Measurements from ENCODE around the gene STARD13. TPM values are rescaled to one million over a fixed set of nuclear protein-coding genes. Genes with fewer than 3 reads are reported as not detected.
A peak's percentile ranks its signal among the peaks of the same experiment; 100 is the strongest.

Gene STARD13
- total RNA-seq, 1 donor: 11.0 TPM

GRCh38 chr13:33326246-33326645 is 40.7 kb upstream of the STARD13 start:
- TF ChIP-seq, protein P1, sequence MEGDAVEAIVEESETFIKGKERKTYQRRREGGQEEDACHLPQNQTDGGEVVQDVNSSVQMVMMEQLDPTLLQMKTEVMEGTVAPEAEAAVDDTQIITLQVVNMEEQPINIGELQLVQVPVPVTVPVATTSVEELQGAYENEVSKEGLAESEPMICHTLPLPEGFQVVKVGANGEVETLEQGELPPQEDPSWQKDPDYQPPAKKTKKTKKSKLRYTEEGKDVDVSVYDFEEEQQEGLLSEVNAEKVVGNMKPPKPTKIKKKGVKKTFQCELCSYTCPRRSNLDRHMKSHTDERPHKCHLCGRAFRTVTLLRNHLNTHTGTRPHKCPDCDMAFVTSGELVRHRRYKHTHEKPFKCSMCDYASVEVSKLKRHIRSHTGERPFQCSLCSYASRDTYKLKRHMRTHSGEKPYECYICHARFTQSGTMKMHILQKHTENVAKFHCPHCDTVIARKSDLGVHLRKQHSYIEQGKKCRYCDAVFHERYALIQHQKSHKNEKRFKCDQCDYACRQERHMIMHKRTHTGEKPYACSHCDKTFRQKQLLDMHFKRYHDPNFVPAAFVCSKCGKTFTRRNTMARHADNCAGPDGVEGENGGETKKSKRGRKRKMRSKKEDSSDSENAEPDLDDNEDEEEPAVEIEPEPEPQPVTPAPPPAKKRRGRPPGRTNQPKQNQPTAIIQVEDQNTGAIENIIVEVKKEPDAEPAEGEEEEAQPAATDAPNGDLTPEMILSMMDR (IDR thresholded peaks at IDR 0.05; ENCODE audit: insufficient read depth, low read length): no peak

GRCh38 chr13:33323801-33324510 is 38.4 kb upstream of the STARD13 start:
- no peak overlapping the region for H3K4me3 ChIP-seq (ENCODE audit: low read depth, low read length)
- peak; percentile 79 for DNase-seq (ENCODE audit: low read depth)
- TF ChIP-seq, protein P1 (IDR thresholded peaks at IDR 0.05; ENCODE audit: insufficient read depth, low read length): no peak

More at GRCh38 chr13:33326246-33326645, 40.7 kb upstream of the STARD13 start:
- DNase-seq (ENCODE audit: low read depth): no peak
- no peak overlapping the region for H3K4me3 ChIP-seq (ENCODE audit: low read depth, low read length)

DNA sequence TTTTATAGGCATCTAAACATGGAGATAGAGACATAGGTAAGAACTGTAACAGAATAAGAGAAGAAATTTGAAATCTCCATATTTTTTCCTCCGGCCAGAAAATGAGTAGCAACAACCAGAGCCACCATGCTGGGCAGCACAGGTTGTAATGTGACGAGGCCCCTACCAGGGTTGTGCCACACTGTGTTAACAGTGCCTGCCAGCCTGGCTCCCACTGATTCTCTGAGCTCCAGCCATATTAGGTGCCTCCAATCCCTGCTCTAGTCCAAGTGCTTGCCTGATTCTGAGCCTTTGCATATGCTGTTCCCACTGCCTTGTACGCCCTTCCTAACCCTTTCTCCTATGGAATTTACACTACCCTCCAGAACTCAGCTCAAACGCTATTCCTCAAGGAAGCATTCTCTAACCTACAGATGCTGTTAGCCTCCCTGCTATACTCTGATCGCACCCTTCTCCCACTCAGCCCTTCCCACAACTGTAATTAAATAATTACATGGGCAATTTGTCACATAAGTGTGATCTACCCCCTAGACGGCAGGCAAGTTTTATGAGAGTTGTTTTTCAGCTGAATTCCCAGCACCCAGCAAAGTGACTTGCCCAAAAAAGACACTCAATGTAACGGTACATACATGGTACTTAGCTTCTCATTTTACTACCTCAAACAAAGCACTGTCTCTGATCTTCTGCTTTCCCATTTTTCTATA is 37.6 kb upstream of the STARD13 start:
- TF ChIP-seq, protein P1 (IDR thresholded peaks at IDR 0.05; ENCODE audit: insufficient read depth, low read length): no peak
- H3K4me3 ChIP-seq (ENCODE audit: low read depth, low read length): no peak overlapping the region

GRCh38 chr13:33322543-33322809 is 36.9 kb upstream of the STARD13 start:
- H3K4me3 ChIP-seq (ENCODE audit: low read depth, low read length): peak overlapping the region; percentile 58
- TF ChIP-seq, protein P1 (IDR thresholded peaks at IDR 0.05; ENCODE audit: insufficient read depth, low read length): no peak
- DNase-seq (ENCODE audit: low read depth): peak; percentile 92

More for the DNA sequence above, 37.6 kb upstream of the STARD13 start:
- DNase-seq (ENCODE audit: low read depth): no peak

- peak; percentile 56 for DNase-seq (ENCODE audit: low read depth)
- peak overlapping the region; percentile 58 for H3K4me3 ChIP-seq (ENCODE audit: low read depth, low read length)
- TF ChIP-seq, protein P1 (IDR thresholded peaks at IDR 0.05; ENCODE audit: insufficient read depth, low read length): no peak
Observed at GRCh38 chr13:33321686-33322542, 36.4 kb upstream of the STARD13 start.

DNA sequence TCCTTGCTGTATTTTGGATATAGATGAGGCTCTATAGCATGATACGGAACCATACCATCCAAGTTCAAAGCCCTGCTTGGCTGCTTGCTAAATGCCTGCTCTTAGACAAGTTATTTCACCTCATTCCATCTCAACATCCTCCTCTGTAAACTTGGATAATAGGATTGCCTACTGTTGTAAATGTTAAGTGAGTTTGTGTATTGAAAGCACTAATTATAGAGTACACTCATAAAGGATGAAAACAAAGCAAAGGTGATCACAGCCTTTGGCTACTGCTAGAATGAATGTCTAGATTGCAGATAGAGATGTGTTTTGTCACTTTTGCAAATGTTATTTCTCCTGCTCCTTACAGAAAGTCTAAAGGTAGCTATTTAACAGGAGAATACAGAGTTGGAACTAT is 34.3 kb upstream of the STARD13 start:
- no peak overlapping the region for H3K4me3 ChIP-seq (ENCODE audit: low read depth, low read length)
- no peak for DNase-seq (ENCODE audit: low read depth)
- TF ChIP-seq, protein P1 (IDR thresholded peaks at IDR 0.05; ENCODE audit: insufficient read depth, low read length): no peak

Data from fibroblast of the aortic adventitia (primary cell).